GM12878 (cell line): ENCODE data around the gene RPP40. TPM values are rescaled to one million over a fixed set of nuclear protein-coding genes. Genes with fewer than 3 reads are reported as not detected.

Experiments
- ATAC-seq: fragments of 200-7000 bp; cut with Tn5 transposase; 3 replicates; pipeline ENCODE4 v1.9.1; 2020; ENCODE audit warnings: mild to moderate bottlenecking, moderate library complexity
- BruUV-seq: library from RNA; stranded (reverse); fragments of 400-500 nt; replicated peaks from 2 replicates; lab custom pipeline; 2021; lab: Mats Ljungman, UMichigan
- CTCF ChIA-PET: fragments of 300-600 bp; sonication (Branson Sonifier 250); formaldehyde crosslinking; extraction: SDS; loops from one replicate; lab custom pipeline; 2021; ENCODE audit warnings: inconsistent platforms; lab: Yijun Ruan, JAX
- POLR2A ChIA-PET: fragments of 350-600 bp; formaldehyde crosslinking; extraction: SDS; loops from one replicate; lab custom pipeline; 2021; ENCODE audit warnings: inconsistent platforms; lab: Charles Lee
- RAD21 ChIA-PET: fragments of 300-600 bp; sonication (Branson Sonifier 250); formaldehyde crosslinking; loops from one replicate; lab custom pipeline; 2023; ENCODE audit warnings: antibody characterized with exemption; ENCODE audit not compliant: unreplicated experiment; lab: Charles Lee
- SMC1A ChIA-PET: fragments of 300-600 bp; sonication (Branson Sonifier 250); formaldehyde crosslinking; loops from one replicate; lab custom pipeline; 2023; ENCODE audit not compliant: unreplicated experiment, uncharacterized antibody; lab: Charles Lee
- DNase-seq: peaks from one replicate; pipeline ENCODE4 v3.0.0-alpha.2; 2011; ENCODE audit warnings: low read depth, low spot score
- FAIRE-seq: peaks from 3 replicates; lab custom pipeline; 2011; peaks lifted over from hg19 to GRCh38; lab: Jason Lieb, UNC
- H2AFZ ChIP-seq: 2 replicates; pipeline ENCODE4 v1.6.0; 2011; ENCODE audit warnings: low read depth, low read length, control low read depth; ENCODE audit not compliant: control insufficient read depth
- H3K27ac ChIP-seq: 2 replicates; pipeline ENCODE4 v1.5.1; 2011; ENCODE audit warnings: control low read depth; ENCODE audit not compliant: control insufficient read depth, insufficient read depth
- H3K27me3 ChIP-seq, 2 experiments: replicated peaks in 1 of 2; 2 replicates each; pipeline versions ENCODE4 v1.6.0 to v1.6.1; 2011; ENCODE audit warnings: low read length in 1 of 2; ENCODE audit not compliant: control insufficient read depth in 2 of 2, insufficient read depth in 2 of 2
- H3K36me3 ChIP-seq, 2 experiments: 2 replicates each; pipeline ENCODE4 v1.5.1; 2011; ENCODE audit warnings: low read length in 1 of 2; ENCODE audit not compliant: control insufficient read depth in 2 of 2, insufficient read depth in 2 of 2
- H3K4me1 ChIP-seq: 2 replicates; pipeline ENCODE4 v1.6.1; 2011; ENCODE audit warnings: mild to moderate bottlenecking, low read length, moderate library complexity, mixed read lengths; ENCODE audit not compliant: control insufficient read depth, insufficient read depth
- H3K4me2 ChIP-seq: 2 replicates; pipeline ENCODE4 v1.6.0; 2011; ENCODE audit warnings: control low read depth; ENCODE audit not compliant: control insufficient read depth, insufficient read depth
- H3K4me3 ChIP-seq: fragments of 200-600 bp; sonication (generic); 2 replicates; pipeline ENCODE4 v1.5.1; 2016
- H3K79me2 ChIP-seq: 2 replicates; pipeline ENCODE4 v1.6.0; 2011; ENCODE audit warnings: low read length; ENCODE audit not compliant: control insufficient read depth, insufficient read depth
- H3K9ac ChIP-seq: 2 replicates; pipeline ENCODE4 v1.8.0; 2011; ENCODE audit warnings: low read length, control low read depth, mixed read lengths; ENCODE audit not compliant: control insufficient read depth, insufficient read depth
- H3K9me3 ChIP-seq: replicated peaks from 3 replicates; pipeline ENCODE4 v1.5.1; 2011; ENCODE audit warnings: mild to moderate bottlenecking, low read length; ENCODE audit not compliant: control insufficient read depth, insufficient read depth
- H4K20me1 ChIP-seq: 2 replicates; pipeline ENCODE4 v1.6.0; 2011; ENCODE audit not compliant: control insufficient read depth, insufficient read depth
- ATF7 ChIP-seq: fragments of 450-650 bp; IDR thresholded peaks from 2 replicates; pipeline ENCODE4 v1.6.1; 2016; ENCODE audit warnings: low read depth, mild to moderate bottlenecking
- BCL3 ChIP-seq: IDR thresholded peaks from 2 replicates; pipeline ENCODE4 v1.6.1; 2011; ENCODE audit warnings: borderline replicate concordance, low read depth, mild to moderate bottlenecking, moderate library complexity, low read length; ENCODE audit not compliant: insufficient read depth, poor library complexity, severe bottlenecking
- CBX3 ChIP-seq: fragments of 200-600 bp; sonication (generic); IDR thresholded peaks from 2 replicates; pipeline ENCODE4 v1.6.1; 2016; ENCODE audit warnings: low read depth, borderline replicate concordance
- CHD4 ChIP-seq: fragments of 200-600 bp; sonication (generic); IDR thresholded peaks from 2 replicates; pipeline ENCODE4 v1.6.1; 2016; ENCODE audit warnings: mild to moderate bottlenecking
- CREM ChIP-seq: IDR thresholded peaks from 2 replicates; pipeline ENCODE4 v1.6.1; 2014; ENCODE audit warnings: antibody characterized with exemption, low read depth
- EED ChIP-seq: sonication (generic); IDR thresholded peaks from 2 replicates; pipeline ENCODE4 v1.6.1; 2016; ENCODE audit warnings: antibody characterized with exemption, low read depth
- EZH2 ChIP-seq: IDR thresholded peaks from 2 replicates; pipeline ENCODE4 v1.6.1; 2012; ENCODE audit warnings: low read depth, mild to moderate bottlenecking, control low read depth, inconsistent platforms, low read length, borderline replicate concordance; ENCODE audit not compliant: control insufficient read depth
- FOXK2 ChIP-seq: fragments of 450-650 bp; IDR thresholded peaks from 2 replicates; pipeline ENCODE4 v1.6.1; 2017; ENCODE audit warnings: mild to moderate bottlenecking, moderate library complexity
- FOXM1 ChIP-seq: IDR thresholded peaks from 2 replicates; pipeline ENCODE4 v1.6.1; 2012; ENCODE audit warnings: low read depth, mild to moderate bottlenecking, inconsistent platforms, low read length, moderate library complexity
- KAT2A ChIP-seq: conservative IDR thresholded peaks from 2 replicates; pipeline ENCODE4 v1.6.1; 2011; ENCODE audit warnings: low read depth, low read length; ENCODE audit not compliant: control insufficient read depth
- PAX5 ChIP-seq: IDR thresholded peaks from 2 replicates; pipeline ENCODE4 v1.6.1; 2011; ENCODE audit warnings: low read depth, low read length, borderline replicate concordance
- PML ChIP-seq: IDR thresholded peaks from 2 replicates; pipeline ENCODE4 v1.6.1; 2012; ENCODE audit warnings: low read length, inconsistent platforms
- RAD51 ChIP-seq: fragments of 450-650 bp; IDR thresholded peaks from 2 replicates; pipeline ENCODE4 v1.6.1; 2016; ENCODE audit warnings: moderate library complexity, mild to moderate bottlenecking, inconsistent platforms
- SMARCA5 ChIP-seq: fragments of 450-650 bp; IDR thresholded peaks from 2 replicates; pipeline ENCODE4 v1.6.1; 2017; ENCODE audit warnings: mild to moderate bottlenecking
- YBX1 ChIP-seq: fragments of 450-650 bp; IDR thresholded peaks from 2 replicates; pipeline ENCODE4 v1.6.1; 2016; ENCODE audit warnings: antibody characterized with exemption
- ZBTB11 ChIP-seq: fragments of 450-650 bp; formaldehyde crosslinking; IDR thresholded peaks from 2 replicates; pipeline ENCODE4 v1.5.0; 2022; ENCODE audit warnings: mild to moderate bottlenecking, missing genetic modification characterization
- ZNF217 ChIP-seq: fragments of 450-650 bp; IDR thresholded peaks from 2 replicates; pipeline ENCODE4 v1.6.1; 2017; ENCODE audit warnings: antibody characterized with exemption, mild to moderate bottlenecking
- WGBS: methylation state at CpG from one replicate; pipeline ENCODE4 v1.1.6; 2016; ENCODE audit warnings: low lambda C conversion rate; ENCODE audit not compliant: insufficient replicate concordance, insufficient coverage; ENCODE audit errors: missing lambda C conversion rate; 5-methylcytosine and 5-hydroxymethylcytosine counted together
- in situ Hi-C: fragments of 300-500 bp; cut with MboI; formaldehyde crosslinking; loops from 9 replicates; pipeline ENCODE4 v1.14.3; 2018; ENCODE audit warnings: mixed read lengths
- intact Hi-C: fragments of 100-400 bp; cut with micrococcal nuclease; formaldehyde crosslinking; loops from one replicate; pipeline ENCODE4 v1.14.2; 2022; ENCODE audit not compliant: unreplicated experiment
- polyA plus RNA-seq, 11 experiments: library from polyadenylated mRNA; depleted of rRNA in 4 of 11; unstranded in 6 of 11; stranded (reverse) in 5 of 11; fragments of >200 nt; fragmentation: Nextera tagmentation in 4 of 11; fragmentation: Illumina TruSeq in 1 of 11; extraction: Ambion mirVana in 4 of 11; extraction: Trizol in 1 of 11; gene quantifications; 1 replicate in 1 of 11; 2 replicates in 10 of 11; pipeline versions ENCODE4 v1.2.1 to v1.2.3, GENCODE V29; 2011 to 2016; ENCODE audit warnings: inconsistent platforms in 2 of 11, missing spikeins in 2 of 11, low read depth in 1 of 11
- total RNA-seq, 4 experiments: library from RNA; depleted of rRNA in 3 of 4; stranded (reverse); fragments of >200 nt in 3 of 4; fragmentation: Illumina TruSeq in 1 of 4; extraction: Trizol in 1 of 4; gene quantifications; 2 replicates each; pipeline versions ENCODE4 v1.2.1 to v1.2.3, GENCODE V29; 2013 to 2021
- TF ChIP-seq, protein P1 (sequence below): IDR thresholded peaks from 2 replicates; pipeline ENCODE4 v1.6.1; 2012; ENCODE audit warnings: low read depth, low read length, improper control_type of control experiment

The RPP40 gene
- total and polyA plus RNA-seq, 10 of the 15 experiments (the other 5 are each of a cell fraction or from before 2014, with no cell fraction given) = 5.6 to 46.3 (median 21.7) TPM

GRCh38 chr6:5014072-5014561 is 10.3 kb upstream of the RPP40 start:
- no peak overlapping the region for H3K9ac ChIP-seq
- WGBS = 0% methylated on average over 1 of the region's 1 CpG
- ATAC-seq = no peak
- ChIA-PET POLR2A (interaction anchor here (0.9 kb wide), 1 partner anchor 237 kb away, joined by 4 read pairs; no protein-coding TSS in a partner anchor), RAD21 (no interaction called here), SMC1A (no interaction called here), CTCF (interaction anchor here (1.4 to 3.0 kb wide), 2 partner anchors 10 to 16 kb away, joined by 4 to 10 read pairs; partner anchors contain the start of gene RPP40)
- BruUV-seq = no TSS peak
- no peaks in the 10 kb centered on the region; the same call in 2 of the 3 replicates for H3K9me3 ChIP-seq
- in situ Hi-C loops (no loop called here), intact Hi-C loops (no loop called here)
- DNase-seq = no peak
- no peak overlapping the region for H3K27ac ChIP-seq
- H3K4me1 ChIP-seq = no peaks in the 10 kb centered on the region
- TF ChIP-seq PAX5 (no peak), RAD51 (no peak), YBX1 (no peak), CREM (no peak), BCL3 (no peak), SMARCA5 (no peak), ZNF217 (no peak), KAT2A (no peak), ZBTB11 (no peak), EZH2 (no peak), CBX3 (no peak), PML (no peak), FOXK2 (no peak), EED (no peak), FOXM1 (no peak), CHD4 (no peak), ATF7 (no peak)
- TF ChIP-seq, protein P1, sequence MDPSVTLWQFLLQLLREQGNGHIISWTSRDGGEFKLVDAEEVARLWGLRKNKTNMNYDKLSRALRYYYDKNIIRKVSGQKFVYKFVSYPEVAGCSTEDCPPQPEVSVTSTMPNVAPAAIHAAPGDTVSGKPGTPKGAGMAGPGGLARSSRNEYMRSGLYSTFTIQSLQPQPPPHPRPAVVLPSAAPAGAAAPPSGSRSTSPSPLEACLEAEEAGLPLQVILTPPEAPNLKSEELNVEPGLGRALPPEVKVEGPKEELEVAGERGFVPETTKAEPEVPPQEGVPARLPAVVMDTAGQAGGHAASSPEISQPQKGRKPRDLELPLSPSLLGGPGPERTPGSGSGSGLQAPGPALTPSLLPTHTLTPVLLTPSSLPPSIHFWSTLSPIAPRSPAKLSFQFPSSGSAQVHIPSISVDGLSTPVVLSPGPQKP = no peak
- H3K36me3 ChIP-seq = no peaks in the 10 kb centered on the region
- H3K79me2 ChIP-seq = no peaks in the 10 kb centered on the region
- H3K4me2 ChIP-seq = no peak overlapping the region
- FAIRE-seq = no peak
- no peaks in the 10 kb centered on the region for H3K27me3 ChIP-seq
- no peak overlapping the region for H2AFZ ChIP-seq
- no peak overlapping the region for H3K4me3 ChIP-seq
- no peaks in the 10 kb centered on the region for H4K20me1 ChIP-seq
